Mucosa of descending colon (tissue), 3 donors: Measurements from ENCODE around the gene MOCS3. TPM values are rescaled to one million over a fixed set of nuclear protein-coding genes. Genes with fewer than 3 reads are reported as not detected.

Experiments used
- ATAC-seq: fragments of 200-7000 bp; cut with Tn5 transposase; one replicate; pipeline ENCODE4 v1.9.1; 2020; ENCODE audit warnings: mild to moderate bottlenecking, moderate library complexity
- DNase-seq, 3 donors: peaks; one replicate each; pipeline ENCODE4 v3.0.0-alpha.2; 2020
- H3K36me3 ChIP-seq: fragments of 200-600 bp; one replicate; pipeline ENCODE4 v1.8.0; 2021; ENCODE audit warnings: low read depth, mild to moderate bottlenecking
- H3K4me1 ChIP-seq: fragments of 200-600 bp; one replicate; pipeline ENCODE4 v1.8.0; 2021; ENCODE audit warnings: low read depth, mild to moderate bottlenecking
- H3K4me3 ChIP-seq: fragments of 200-600 bp; one replicate; pipeline ENCODE4 v1.8.0; 2021; ENCODE audit warnings: mild to moderate bottlenecking
- H3K9me3 ChIP-seq: fragments of 200-600 bp; one replicate; pipeline ENCODE4 v1.8.0; 2021; ENCODE audit warnings: mild to moderate bottlenecking
- intact Hi-C, 2 donors: fragments of 100-400 bp; cut with DNase I in 1 of 2; cut with micrococcal nuclease in 1 of 2; formaldehyde crosslinking; loops; one replicate each; pipeline versions ENCODE4 v1.11.0 to v1.11.1; 2022; cut with DNase I, micrococcal nuclease
- total RNA-seq, 3 donors: library from RNA; stranded (reverse); fragmentation: NEBNext Ultra II Directional in 2 of 3; extraction: Animal tissue kit (Norgen Biotek cat#: 25700) in 2 of 3; gene quantifications; one replicate each; pipeline versions ENCODE4 v1.2.1 to v1.2.4, GENCODE V29; 2021 to 2023
- TF ChIP-seq, protein P1 (sequence below): fragments of 200-600 bp; IDR thresholded peaks from one replicate; pipeline ENCODE4 v1.8.0; 2022; ENCODE audit warnings: antibody characterized with exemption, mild to moderate bottlenecking
- donor health status: DM: no; HTN: no; CAD: no; lungs with moderate emphysema.
- donor health status: DM: no; HTN: no; CAD: no.
- donor health status: DM: no; HTN: yes; CAD: no.

Gene MOCS3
- total RNA-seq, 3 donors from 2014 or later: 4.0 to 4.4 (median 4.4) TPM

DNA sequence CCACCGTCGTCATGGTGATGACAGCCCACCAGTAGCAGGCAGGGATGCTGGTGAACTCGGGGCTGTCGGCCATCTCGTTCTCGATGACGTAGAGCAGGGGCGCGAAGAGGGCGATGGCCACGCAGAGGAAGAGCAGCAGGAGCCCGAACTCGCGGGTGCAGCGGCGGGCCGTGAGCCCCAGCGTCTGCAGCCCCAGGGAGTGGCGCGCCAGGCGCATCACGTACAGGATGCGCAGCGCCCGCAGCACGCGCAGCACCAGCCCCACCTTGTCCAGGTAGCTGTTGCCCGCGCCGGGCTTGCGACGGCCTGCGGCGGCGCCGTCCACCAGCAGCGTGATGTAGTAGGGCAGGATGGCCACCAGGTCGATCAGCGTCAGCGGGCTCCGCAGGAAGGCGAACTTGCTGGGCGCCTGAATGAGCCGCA, 45.7 kb downstream of the MOCS3 start:
- Histone ChIP-seq H3K4me3 (no peak overlapping the region), H3K9me3 (no peaks in the 10 kb centered on the region), H3K36me3 (no peaks in the 10 kb centered on the region), H3K4me1 (peaks cover 6% of the 10 kb centered on the region)
- ATAC-seq (no peak), DNase-seq (no peak)
- TF ChIP-seq, protein P1, sequence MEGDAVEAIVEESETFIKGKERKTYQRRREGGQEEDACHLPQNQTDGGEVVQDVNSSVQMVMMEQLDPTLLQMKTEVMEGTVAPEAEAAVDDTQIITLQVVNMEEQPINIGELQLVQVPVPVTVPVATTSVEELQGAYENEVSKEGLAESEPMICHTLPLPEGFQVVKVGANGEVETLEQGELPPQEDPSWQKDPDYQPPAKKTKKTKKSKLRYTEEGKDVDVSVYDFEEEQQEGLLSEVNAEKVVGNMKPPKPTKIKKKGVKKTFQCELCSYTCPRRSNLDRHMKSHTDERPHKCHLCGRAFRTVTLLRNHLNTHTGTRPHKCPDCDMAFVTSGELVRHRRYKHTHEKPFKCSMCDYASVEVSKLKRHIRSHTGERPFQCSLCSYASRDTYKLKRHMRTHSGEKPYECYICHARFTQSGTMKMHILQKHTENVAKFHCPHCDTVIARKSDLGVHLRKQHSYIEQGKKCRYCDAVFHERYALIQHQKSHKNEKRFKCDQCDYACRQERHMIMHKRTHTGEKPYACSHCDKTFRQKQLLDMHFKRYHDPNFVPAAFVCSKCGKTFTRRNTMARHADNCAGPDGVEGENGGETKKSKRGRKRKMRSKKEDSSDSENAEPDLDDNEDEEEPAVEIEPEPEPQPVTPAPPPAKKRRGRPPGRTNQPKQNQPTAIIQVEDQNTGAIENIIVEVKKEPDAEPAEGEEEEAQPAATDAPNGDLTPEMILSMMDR: no peak
- intact Hi-C loops: no loop called here

DNA sequence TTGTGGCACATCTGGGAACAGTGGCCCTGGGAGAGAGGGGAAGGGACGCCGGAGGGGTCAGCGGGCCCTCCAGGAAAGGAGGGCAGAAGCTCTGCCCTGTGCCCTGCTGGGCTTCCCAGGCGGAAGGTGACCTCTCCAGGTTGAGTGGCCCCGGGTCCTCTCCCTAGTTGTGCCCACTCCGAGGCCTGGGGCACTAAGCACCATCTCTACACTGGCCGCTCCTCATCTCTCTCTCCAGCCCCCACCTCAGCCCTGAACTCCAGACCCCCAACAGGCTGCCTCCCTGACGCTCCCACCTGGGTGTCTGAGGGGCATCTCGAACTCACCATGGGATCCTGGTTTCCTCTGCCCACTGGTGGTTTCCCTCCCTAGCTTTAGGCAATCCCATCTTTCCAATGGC, 46.2 kb downstream of the MOCS3 start:
- no peaks in the 10 kb centered on the region for H3K9me3 ChIP-seq
- peaks cover 6% of the 10 kb centered on the region for H3K4me1 ChIP-seq
- H3K36me3 ChIP-seq: no peaks in the 10 kb centered on the region
- TF ChIP-seq, protein P1: no peak
- H3K4me3 ChIP-seq: no peak overlapping the region
- ATAC-seq (no peak), DNase-seq (no peak)
- intact Hi-C loops: no loop called here

DNA sequence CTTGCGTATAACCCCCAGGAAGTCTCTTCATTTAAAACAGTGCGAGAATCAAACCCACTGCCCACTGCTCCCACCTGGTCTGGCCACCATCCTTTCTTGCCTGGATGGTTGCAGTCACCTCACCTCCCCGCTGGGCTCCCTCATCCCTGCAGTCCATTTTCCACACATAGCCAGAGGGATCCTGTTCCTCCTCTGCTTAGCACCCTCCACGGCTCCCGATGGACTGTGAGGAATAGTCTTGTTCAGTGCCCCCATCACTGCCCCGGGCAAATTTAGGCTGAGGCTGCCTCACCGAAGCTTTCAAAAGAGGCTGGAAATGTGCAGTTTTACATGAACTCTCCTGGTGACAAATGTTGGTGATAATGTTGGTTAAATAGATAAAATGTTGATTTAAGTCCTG, 46.6 kb downstream of the MOCS3 start:
- no peaks in the 10 kb centered on the region for H3K36me3 ChIP-seq
- H3K4me1 ChIP-seq: peaks cover 6% of the 10 kb centered on the region
- DNase-seq (no peak), ATAC-seq (no peak)
- TF ChIP-seq, protein P1: no peak
- intact Hi-C loops: no loop called here
- no peaks in the 10 kb centered on the region for H3K9me3 ChIP-seq
- no peak overlapping the region for H3K4me3 ChIP-seq

DNA sequence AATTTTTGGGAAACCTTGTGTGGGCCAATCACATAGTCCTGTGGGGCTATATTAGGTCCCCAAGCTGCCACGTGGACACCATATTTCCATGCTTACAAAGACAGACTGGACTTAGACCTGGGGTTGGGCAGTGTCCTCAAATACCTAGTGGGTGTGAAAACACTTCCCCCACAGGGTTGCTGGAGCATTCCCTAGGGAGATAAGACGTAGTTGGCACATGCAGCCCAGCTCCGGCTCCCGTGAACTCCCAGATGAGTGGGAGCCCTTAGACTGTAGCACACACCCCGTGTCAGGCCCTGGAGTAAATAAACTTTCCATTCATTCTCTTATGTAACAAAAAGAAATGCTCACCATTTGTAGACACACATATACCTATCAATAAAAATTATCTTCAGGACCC, 50.1 kb downstream of the MOCS3 start:
- ATAC-seq (peak; percentile 95), DNase-seq (peak in 2 of 3 donors; percentile 55 to 74)
- Histone ChIP-seq H3K36me3 (no peaks in the 10 kb centered on the region), H3K4me1 (peaks cover 6% of the 10 kb centered on the region), H3K9me3 (no peaks in the 10 kb centered on the region), H3K4me3 (no peak overlapping the region)
- TF ChIP-seq, protein P1: no peak
- intact Hi-C loops: no loop called here

DNA sequence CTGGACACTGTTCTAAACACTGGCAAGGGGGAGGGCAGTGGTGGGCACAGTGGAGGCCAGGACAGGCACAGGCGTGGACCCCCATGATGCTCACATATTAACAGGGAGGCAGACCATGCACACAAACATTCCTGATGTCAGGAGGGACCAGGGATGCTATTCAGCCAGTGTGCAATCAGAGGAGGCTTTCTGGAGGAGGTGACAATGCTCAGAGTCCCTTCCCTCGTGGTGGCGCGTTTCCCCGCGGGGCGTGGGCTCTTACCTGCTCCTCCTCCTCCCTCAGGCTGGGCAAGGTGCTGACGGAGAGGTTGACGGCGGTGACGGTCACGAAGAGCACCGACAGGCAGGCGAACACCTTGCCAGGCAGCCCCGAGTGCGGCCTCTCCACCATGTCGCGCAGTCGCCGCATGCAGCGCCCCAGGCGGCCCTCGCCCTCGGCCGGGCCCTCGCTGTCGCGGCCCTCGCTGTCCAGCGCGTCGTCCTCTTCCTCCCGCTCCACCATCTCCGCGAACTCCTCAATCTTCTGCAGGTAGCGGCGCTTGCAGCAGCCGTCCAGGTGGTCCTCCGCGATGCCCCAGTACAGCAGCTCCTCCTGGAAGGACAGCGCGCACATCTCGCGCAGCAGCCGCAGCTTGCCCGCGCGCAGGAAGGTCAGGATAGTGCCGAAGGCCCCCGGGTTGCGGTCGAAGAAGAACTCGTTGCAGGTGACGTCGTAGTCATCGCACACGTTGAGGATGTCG, 50.9 kb downstream of the MOCS3 start:
- no peak for DNase-seq
- Histone ChIP-seq H3K9me3 (no peaks in the 10 kb centered on the region), H3K4me1 (peaks cover 6% of the 10 kb centered on the region), H3K36me3 (no peaks in the 10 kb centered on the region), H3K4me3 (no peak overlapping the region)
- intact Hi-C loops: no loop called here
- no peak for ATAC-seq
- TF ChIP-seq, protein P1: no peak

DNA sequence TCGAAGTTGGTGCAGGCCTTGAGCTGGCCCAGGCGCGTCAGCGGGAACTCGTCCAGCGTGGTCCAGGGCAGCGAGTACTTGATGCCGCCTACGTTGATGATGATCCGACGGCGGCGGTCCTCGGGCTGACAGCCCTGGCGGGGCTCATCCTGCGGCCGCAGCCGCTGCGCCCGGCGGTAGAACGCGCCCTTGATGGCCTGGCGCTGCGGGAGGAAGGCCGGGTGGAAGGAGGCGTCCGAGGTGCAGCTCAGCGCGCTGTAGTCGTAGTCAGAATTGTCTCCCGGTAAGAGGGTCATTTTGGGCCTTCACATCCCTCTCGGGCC, 51.4 kb downstream of the MOCS3 start:
- no peak for ATAC-seq
- no peak for DNase-seq
- intact Hi-C loops: no loop called here
- TF ChIP-seq, protein P1: no peak
- H3K9me3 ChIP-seq: no peaks in the 10 kb centered on the region
- no peak overlapping the region for H3K4me3 ChIP-seq
- peaks cover 6% of the 10 kb centered on the region for H3K4me1 ChIP-seq
- H3K36me3 ChIP-seq: no peaks in the 10 kb centered on the region
